AG09309 (cell line): ENCODE data around the gene LRRC63.

ENCODE experiments used
- DNase-seq: peaks from one replicate; pipeline ENCODE4 v3.0.0-alpha.2; 2010; ENCODE audit warnings: low read depth
- H3K4me3 ChIP-seq: 2 replicates; pipeline ENCODE4 v1.5.1; 2011; ENCODE audit warnings: mild to moderate bottlenecking, low read depth, low read length, moderate library complexity; ENCODE audit not compliant: control insufficient read depth
- CTCF ChIP-seq: IDR thresholded peaks from 2 replicates; pipeline ENCODE4 v1.5.1; 2011; ENCODE audit warnings: mild to moderate bottlenecking, low read depth, low read length, inconsistent platforms; ENCODE audit not compliant: insufficient read depth, control insufficient read depth; ENCODE audit errors: missing control alignments

LRRC63 gene

GRCh38 chr13:46172531-46172991 is 39.2 kb upstream of the LRRC63 start:
- TF ChIP-seq CTCF: no peak
- no peak for DNase-seq
- no peak overlapping the region for H3K4me3 ChIP-seq

- TF ChIP-seq CTCF: no peak
- no peak for DNase-seq
- H3K4me3 ChIP-seq: no peak overlapping the region
Measured at GRCh38 chr13:46173656-46174055, 38.1 kb upstream of the LRRC63 start.

- no peak for TF ChIP-seq CTCF
- H3K4me3 ChIP-seq: no peak overlapping the region
- DNase-seq: no peak
Measured at GRCh38 chr13:46176756-46177155, 35.0 kb upstream of the LRRC63 start.

- DNase-seq: no peak
- TF ChIP-seq CTCF: no peak
Measured at GRCh38 chr13:46178143-46178542, 33.6 kb upstream of the LRRC63 start.

GRCh38 chr13:46178821-46179220 is 32.9 kb upstream of the LRRC63 start:
- TF ChIP-seq CTCF: no peak
- DNase-seq: no peak
- no peak overlapping the region for H3K4me3 ChIP-seq

More at GRCh38 chr13:46178143-46178542, 33.6 kb upstream of the LRRC63 start:
- H3K4me3 ChIP-seq: no peak overlapping the region

- no peak overlapping the region for H3K4me3 ChIP-seq
- no peak for DNase-seq
- no peak for TF ChIP-seq CTCF
Measured at GRCh38 chr13:46179491-46179908, 32.2 kb upstream of the LRRC63 start.
